Measurements from ENCODE around the gene POU6F2. TPM values are rescaled to one million over a fixed set of nuclear protein-coding genes. Genes with fewer than 3 reads are reported as not detected.

The POU6F2 gene
- total RNA-seq, 1 donor from 2014 or later = 0.44 TPM

GRCh38 chr7:39406467-39406866 lies 428.8 kb downstream of the POU6F2 start:
- H3K27ac ChIP-seq (replicated peaks) = no peak overlapping the region
- intact Hi-C loops (cut with micrococcal nuclease) = no loop called here
- H3K27me3 ChIP-seq (ENCODE audit: low read depth) = no peaks in the 10 kb centered on the region
- H3K4me3 ChIP-seq = no peak overlapping the region
- H3K4me1 ChIP-seq = no peaks in the 10 kb centered on the region
- DNase-seq = no peak
- H3K36me3 ChIP-seq = no peaks in the 10 kb centered on the region
- no peaks in the 10 kb centered on the region for H3K9me3 ChIP-seq (replicated peaks)
- TF ChIP-seq CTCF (IDR thresholded peaks at IDR 0.05; ENCODE audit: borderline replicate concordance) = no peak

GRCh38 chr7:39407137-39407536 lies 429.4 kb downstream of the POU6F2 start:
- no peak for TF ChIP-seq CTCF (IDR thresholded peaks at IDR 0.05; ENCODE audit: borderline replicate concordance)
- Histone ChIP-seq H3K27ac (replicated peaks) (no peak overlapping the region), H3K4me1 (no peaks in the 10 kb centered on the region), H3K27me3 (ENCODE audit: low read depth) (no peaks in the 10 kb centered on the region), H3K9me3 (replicated peaks) (no peaks in the 10 kb centered on the region), H3K4me3 (no peak overlapping the region), H3K36me3 (no peaks in the 10 kb centered on the region)
- intact Hi-C loops (cut with micrococcal nuclease) = no loop called here
- DNase-seq = no peak

- H3K27ac ChIP-seq (replicated peaks) = no peak overlapping the region
- no peaks in the 10 kb centered on the region for H3K4me1 ChIP-seq
- no peaks in the 10 kb centered on the region for H3K9me3 ChIP-seq (replicated peaks)
- no peak overlapping the region for H3K4me3 ChIP-seq
- intact Hi-C loops (cut with micrococcal nuclease) = no loop called here
- no peak for DNase-seq
- TF ChIP-seq CTCF (IDR thresholded peaks at IDR 0.05; ENCODE audit: borderline replicate concordance) = no peak
- peaks cover 2% of the 10 kb centered on the region for H3K27me3 ChIP-seq (ENCODE audit: low read depth)
- H3K36me3 ChIP-seq = no peaks in the 10 kb centered on the region
These were observed 430.0 kb downstream of the POU6F2 start for GRCh38 chr7:39407723-39408122.

GRCh38 chr7:39408906-39409305 lies 431.2 kb downstream of the POU6F2 start:
- Histone ChIP-seq H3K9me3 (replicated peaks) (no peaks in the 10 kb centered on the region), H3K4me3 (no peak overlapping the region), H3K36me3 (no peaks in the 10 kb centered on the region), H3K27ac (replicated peaks) (no peak overlapping the region), H3K27me3 (ENCODE audit: low read depth) (peaks cover 10% of the 10 kb centered on the region), H3K4me1 (peaks cover 3% of the 10 kb centered on the region)
- no peak for TF ChIP-seq CTCF (IDR thresholded peaks at IDR 0.05; ENCODE audit: borderline replicate concordance)
- DNase-seq = no peak
- intact Hi-C loops (cut with micrococcal nuclease) = no loop called here

- H3K9me3 ChIP-seq (replicated peaks) = no peaks in the 10 kb centered on the region
- no peak overlapping the region for H3K27ac ChIP-seq (replicated peaks)
- intact Hi-C loops (cut with micrococcal nuclease) = no loop called here
- no peak for TF ChIP-seq CTCF (IDR thresholded peaks at IDR 0.05; ENCODE audit: borderline replicate concordance)
- H3K27me3 ChIP-seq (ENCODE audit: low read depth) = peaks cover 27% of the 10 kb centered on the region
- H3K4me3 ChIP-seq = no peak overlapping the region
- DNase-seq = no peak
- H3K4me1 ChIP-seq = peaks cover 7% of the 10 kb centered on the region
- no peaks in the 10 kb centered on the region for H3K36me3 ChIP-seq
These were observed 432.9 kb downstream of the POU6F2 start for GRCh38 chr7:39410582-39410981.
